ENCODE results near the gene PXN.
"Not testable (repeated sequence)": the region's sequence is repeated elsewhere in the genome, so short reads cannot be mapped to it uniquely, and the experiment has no call there.

PXN gene

DNA sequence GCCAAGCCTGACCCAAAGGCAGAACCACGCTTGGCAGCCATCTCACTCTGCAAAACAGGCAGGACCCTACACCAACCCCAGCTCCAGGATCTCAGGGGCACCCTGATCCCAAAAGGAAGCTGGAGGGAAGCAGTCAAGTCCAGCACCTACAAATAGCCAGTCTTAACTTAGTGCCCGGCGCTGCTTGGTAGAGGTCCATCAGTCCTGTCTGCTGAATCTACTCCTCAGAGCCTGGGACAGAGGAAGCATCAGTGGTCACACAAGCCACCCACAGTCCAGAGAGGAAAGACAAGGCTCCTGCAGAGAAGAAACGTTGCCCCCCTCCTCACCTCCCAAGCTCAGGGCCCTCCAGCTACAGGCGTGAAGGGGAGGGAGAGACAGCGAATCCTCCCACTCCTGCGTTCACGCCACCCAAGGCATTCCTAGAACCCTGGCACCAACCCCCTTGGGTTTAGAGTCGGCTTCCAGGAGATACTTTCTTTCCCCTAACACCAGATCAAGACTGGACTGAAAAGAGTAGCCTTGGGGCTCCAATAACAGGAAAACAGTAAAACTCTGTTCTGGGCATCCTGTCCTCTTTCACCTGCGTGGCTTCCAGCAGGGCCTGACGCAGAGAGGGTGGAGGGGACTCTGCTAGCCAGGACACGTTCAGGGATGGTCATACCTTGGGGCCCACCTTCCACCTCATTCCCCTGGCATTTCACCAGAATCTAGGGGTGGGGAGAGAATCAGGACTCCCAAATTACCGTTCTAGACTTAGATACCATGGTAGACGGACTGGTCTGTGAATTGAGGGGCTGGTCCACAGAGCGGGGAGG, 1.2 kb downstream of the PXN start:
- DNase-seq = peak in 1 of 42 donors; percentile 40
- intact Hi-C loops (cut with DNase I) = loop anchor here (2.0 kb wide), 1 partner anchor 35 kb away; no protein-coding TSS in a partner anchor

DNA sequence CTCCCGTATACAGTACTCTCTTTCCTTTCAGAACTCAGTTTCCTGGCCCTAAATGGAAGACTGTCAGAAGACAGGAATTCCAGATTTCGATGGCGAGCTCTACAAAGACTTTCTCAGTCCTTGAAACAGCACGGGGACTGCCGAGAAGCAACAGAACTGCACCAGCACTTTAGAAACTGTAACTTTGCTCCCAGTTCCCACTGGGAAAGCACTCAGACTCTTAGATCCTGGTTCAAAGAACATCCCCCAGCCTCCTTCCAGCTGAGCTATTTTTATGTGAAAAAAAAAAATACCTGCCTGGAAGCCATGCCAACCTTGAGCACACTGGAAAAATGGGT, 1.8 kb downstream of the PXN start:
- DNase-seq = no peak
- intact Hi-C loops (cut with DNase I) = loop anchor here (2.0 kb wide), 1 partner anchor 35 kb away; no protein-coding TSS in a partner anchor

GRCh38 chr12:120262852-120263747, 2.4 kb downstream of the PXN start:
- no peak for DNase-seq
- intact Hi-C loops (cut with DNase I) = no loop called here

GRCh38 chr12:120261951-120262851, 3.3 kb downstream of the PXN start:
- peak in 20 of 42 donors; percentile 16 to 65 (median 36) for DNase-seq
- intact Hi-C loops (cut with DNase I) = no loop called here

- intact Hi-C loops (cut with DNase I) = no loop called here
- DNase-seq = no peak
Measured at GRCh38 chr12:120260607-120261006, 4.9 kb downstream of the PXN start.

DNA sequence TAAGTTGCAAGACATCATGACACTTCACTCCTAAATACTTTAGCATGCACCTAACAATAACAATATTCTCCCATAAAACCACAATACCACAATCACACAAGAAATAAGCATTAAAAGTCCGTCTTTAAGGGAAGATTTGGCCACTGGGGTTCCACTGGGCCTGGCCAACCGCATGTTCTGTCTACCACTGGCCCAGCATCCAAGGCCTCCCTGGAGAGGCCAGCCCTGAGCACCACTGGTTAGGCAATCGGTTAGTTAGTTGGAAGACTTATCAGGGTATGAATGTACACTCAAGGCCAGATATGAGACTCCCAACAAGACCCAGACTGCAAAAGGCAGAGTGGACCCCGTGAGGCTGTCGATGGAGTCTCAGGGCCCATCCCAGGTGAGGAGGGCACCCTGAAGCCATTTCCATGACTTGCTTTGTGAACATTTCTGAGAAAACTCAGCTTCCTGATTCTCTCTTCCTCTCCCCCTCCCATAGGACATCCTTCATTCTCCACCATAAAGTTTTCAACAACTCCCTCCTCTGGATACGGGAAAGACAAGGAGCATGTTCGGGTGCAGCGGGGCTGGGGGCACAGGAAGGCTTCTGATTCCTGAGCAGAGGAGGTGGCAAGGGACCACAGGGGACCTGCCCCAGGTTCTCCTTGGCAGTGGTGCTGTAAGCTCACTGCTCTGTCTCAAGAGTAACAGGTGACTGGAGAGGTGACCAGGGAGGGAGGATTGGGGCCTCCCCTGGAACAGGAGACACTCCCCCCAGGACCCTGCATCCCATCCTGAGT, 5.9 kb downstream of the PXN start:
- no peak for DNase-seq
- intact Hi-C loops (cut with DNase I) = no loop called here

GRCh38 chr12:120258323-120258896, 7.1 kb downstream of the PXN start:
- no peak for DNase-seq
- intact Hi-C loops (cut with DNase I) = no loop called here

DNA sequence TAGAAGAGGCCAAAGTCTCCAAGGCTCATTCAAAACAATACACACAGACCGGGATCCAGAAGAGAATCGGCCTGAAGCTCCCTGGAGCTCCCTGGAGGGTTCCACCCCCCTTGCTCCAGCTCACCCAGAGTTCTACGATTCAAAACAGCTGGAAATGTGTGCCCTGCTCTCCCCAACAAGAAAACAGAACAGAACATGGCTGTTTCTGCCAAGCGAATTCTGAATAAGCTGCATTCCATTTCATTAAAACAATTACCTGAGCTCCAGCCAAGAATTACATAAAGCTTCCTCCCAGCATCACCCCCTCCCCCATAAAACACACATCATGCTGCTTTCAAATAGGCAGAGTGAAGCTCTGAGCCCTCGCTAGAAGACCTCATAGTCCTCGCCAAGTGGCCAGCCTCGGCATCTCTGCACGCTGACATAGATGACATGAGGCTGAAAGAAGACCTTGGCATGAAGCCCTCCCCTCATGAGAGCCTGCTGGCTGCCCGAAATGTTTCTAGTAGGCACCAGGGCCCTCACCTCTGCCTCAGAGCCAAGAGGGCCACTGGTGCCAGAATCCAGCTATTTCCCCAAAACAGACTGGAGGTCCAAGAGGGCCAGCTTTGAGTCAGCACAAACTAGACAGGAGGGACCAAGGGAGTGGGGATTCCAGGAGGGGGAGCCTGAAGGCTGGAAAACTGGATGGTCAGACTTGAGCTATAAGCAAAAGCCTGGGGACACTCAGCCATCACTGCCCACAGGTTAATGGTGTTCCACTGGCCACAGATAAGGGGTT, 8.3 kb downstream of the PXN start:
- intact Hi-C loops (cut with DNase I) = no loop called here
- DNase-seq = peak in 28 of 42 donors; percentile 28 to 79 (median 45)

DNA sequence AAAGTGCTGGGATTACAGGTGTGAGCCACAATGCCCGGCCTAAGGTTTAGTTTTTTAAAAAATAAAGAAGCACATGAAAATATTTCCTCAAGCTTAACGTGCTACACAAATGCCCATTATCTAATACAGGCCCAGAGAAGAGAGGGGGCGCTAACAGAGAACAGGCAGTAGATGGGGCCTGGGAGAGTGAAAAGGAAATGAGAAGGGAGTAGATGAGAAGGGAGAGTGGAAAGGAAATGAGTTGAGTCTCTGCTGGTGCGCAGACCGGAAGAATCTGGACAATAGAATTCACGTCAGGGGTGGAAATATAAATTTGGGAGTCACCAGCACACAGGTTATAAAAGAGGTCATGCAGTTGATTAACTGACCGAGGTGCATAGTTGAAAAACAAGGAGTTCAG, 10.7 kb downstream of the PXN start:
- intact Hi-C loops (cut with DNase I) = no loop called here
- no peak for DNase-seq

DNA sequence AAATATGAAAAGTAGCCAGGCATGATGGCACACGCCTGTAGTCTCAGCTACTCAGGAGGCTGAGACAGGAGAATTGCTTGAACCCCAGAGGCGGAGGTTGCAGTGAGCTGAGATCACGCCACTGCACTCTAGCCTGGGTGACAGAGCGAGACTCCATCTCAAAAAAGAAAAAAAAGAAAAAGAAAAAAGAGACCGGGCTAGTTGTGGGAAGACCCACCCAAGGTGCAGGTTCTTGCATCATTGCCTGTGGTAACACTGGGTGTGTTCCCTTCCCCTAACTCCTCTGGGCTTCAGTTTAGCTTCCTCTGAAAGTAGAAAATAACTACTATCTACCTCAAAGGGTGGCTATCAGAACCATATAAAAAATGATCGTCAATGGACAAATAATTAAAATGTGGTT, 12.2 kb downstream of the PXN start:
- intact Hi-C loops (cut with DNase I); DNase-seq: not testable (repeated sequence)

DNA sequence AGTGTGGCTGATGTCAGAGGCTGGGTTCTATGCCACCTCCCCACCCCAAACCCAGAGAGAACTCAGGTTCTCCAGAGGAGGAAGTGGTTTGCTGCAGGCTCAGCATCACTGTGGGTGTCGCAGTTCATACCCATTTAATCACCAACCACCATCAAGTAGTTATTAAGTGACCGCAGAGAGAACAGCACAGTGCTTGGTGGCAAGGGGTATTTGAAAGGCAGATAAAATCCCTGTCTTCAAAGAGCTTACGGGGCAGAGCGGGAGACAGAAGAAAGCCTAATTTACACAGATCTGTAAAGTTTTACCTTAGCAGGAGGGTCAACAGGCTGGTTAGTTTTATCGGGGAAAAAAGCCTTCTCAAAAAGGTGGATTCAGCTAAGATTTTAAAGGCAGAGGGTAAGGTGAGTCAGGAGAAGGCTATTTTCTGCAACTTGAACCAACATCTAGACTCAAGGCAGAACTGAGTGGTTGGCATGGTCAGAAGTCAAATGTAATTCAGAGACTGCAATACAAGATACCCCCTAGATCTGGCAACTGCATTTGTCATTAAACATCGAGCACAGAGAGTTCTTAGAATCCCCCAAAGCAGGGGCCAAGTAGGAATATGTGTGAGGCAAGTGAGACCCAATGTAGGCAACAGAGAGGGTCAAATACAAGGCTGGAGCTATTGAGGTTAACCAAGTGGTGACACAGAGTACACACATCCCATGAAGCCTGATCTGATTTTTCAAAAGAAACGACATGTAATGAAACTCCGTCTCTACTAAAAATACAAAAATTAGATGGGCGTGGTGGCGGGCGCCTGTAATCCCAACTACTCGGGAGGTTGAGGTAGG, 13.2 kb downstream of the PXN start:
- no peak for DNase-seq

DNA sequence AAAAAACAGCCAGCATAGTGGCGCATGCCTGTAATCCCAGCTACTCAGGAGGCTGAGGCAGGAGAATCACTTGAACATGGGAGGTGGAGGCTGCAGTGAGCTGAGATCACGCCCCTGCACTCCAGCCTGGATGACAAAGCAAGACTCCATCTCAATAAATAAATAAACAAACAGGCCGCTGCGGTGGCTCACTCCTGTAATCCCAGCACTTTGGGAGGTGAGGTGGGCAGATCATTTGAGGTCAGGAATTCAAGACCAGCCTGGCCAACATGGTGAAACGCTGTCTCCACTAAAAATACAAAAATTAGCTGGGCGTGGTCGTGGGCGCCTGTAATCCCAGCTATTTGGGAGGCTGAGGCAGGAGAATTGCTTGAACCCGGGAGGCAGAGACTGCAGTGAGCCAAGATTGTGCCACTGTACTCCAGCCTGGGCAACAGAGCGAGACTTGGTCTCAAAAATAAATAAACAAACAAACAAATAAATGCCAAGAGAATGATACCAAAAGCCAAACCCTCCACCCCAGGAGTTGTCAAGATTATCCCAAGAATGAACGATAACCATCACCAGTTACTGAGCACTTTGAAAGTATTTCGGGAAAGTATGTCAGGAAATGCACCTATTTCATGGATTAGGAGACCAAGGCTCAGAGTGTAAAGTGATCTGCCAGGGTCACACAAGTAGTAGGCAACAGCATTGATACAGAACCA, 14.0 kb downstream of the PXN start:
- intact Hi-C loops (cut with DNase I); DNase-seq: not testable (repeated sequence)

More for the DNA sequence above, 13.2 kb downstream of the PXN start:
- intact Hi-C loops (cut with DNase I) = no loop called here

DNA sequence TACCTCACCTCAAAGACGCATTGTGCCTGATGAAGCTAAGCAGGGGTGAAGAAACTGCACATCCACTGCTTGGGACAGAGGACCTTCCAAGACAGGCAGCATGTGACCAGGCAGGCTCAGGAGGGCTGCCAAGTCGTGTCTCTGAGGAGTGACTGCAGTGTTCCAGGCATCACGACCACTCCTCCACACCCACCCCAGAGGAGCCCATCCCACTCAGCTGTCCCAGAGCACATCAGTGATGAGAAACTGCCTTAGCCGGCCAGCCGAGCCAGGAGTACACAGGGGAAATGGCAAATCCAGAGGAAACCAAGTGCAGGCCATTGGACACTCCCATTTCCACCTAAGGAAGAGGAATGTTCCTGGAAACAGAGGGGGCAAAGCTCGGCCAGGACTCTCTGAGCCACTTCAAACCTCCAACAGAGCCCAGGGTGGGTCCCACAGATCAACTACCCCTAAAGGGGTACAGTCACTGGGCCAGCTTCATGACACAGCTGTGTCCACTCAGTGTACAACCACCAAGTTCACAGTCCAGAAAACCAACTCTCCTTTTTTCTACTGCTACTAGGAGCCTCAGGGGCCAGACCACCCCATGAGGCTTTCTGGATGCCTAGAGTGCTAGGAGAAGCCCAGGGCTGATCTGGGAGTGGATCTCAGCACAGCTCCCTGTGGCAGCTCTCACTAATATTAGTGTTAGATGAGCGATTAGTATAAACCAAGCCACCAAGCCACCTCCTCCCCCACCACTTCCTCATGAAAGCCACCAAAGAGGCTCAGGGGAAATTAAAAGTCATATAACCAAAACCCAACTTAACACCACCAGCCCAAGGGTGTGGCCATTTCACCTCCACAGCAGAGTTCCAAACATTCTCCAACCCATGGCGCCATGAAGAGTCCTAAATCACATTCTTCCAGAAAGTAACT, 15.4 kb downstream of the PXN start:
- DNase-seq = no peak
- intact Hi-C loops (cut with DNase I) = no loop called here

- DNase-seq = no peak
- intact Hi-C loops (cut with DNase I) = no loop called here
Measured at GRCh38 chr12:120249266-120249874, 16.2 kb downstream of the PXN start.

Measured in head of caudate nucleus (tissue), 42 donors.